H9 (cell line): Measurements from ENCODE around the gene RHBDL2. TPM values are rescaled to one million over a fixed set of nuclear protein-coding genes. Genes with fewer than 3 reads are reported as not detected.

Experiments used
- DNase-seq: peaks from one replicate; pipeline ENCODE4 v3.0.0-alpha.2; 2017
- H2AFZ ChIP-seq: one replicate; pipeline ENCODE4 v1.6.1; 2013; ENCODE audit warnings: mild to moderate bottlenecking, low read length, control low read depth, moderate library complexity
- H2AK5ac ChIP-seq: 2 replicates; pipeline ENCODE4 v1.6.1; 2013; ENCODE audit warnings: low read length, control low read depth, mixed read lengths; ENCODE audit not compliant: insufficient read length
- H2BK120ac ChIP-seq: one replicate; pipeline ENCODE4 v1.6.1; 2013; ENCODE audit warnings: low read depth, mild to moderate bottlenecking, low read length, control low read depth, inconsistent platforms; ENCODE audit not compliant: poor library complexity, severe bottlenecking
- H2BK12ac ChIP-seq: 2 replicates; pipeline ENCODE4 v1.6.1; 2013; ENCODE audit warnings: low read length, control low read depth, mixed read lengths, low read depth; ENCODE audit not compliant: insufficient read length
- H2BK15ac ChIP-seq: 2 replicates; pipeline ENCODE4 v1.6.1; 2013; ENCODE audit warnings: low read depth, low read length, control low read depth
- H2BK20ac ChIP-seq: one replicate; pipeline ENCODE4 v1.6.1; 2013; ENCODE audit warnings: low read depth, mild to moderate bottlenecking, low read length, control low read depth, inconsistent platforms; ENCODE audit not compliant: poor library complexity, severe bottlenecking
- H2BK5ac ChIP-seq: 2 replicates; pipeline ENCODE4 v1.6.1; 2013; ENCODE audit warnings: low read length, control low read depth, mixed read lengths; ENCODE audit not compliant: insufficient read length
- H3K14ac ChIP-seq: 2 replicates; pipeline ENCODE4 v1.6.1; 2013; ENCODE audit warnings: low read length, control low read depth; ENCODE audit not compliant: insufficient read depth
- H3K18ac ChIP-seq: 2 replicates; pipeline ENCODE4 v1.6.1; 2013; ENCODE audit warnings: low read depth, mild to moderate bottlenecking, mixed read lengths, low read length, control low read depth; ENCODE audit not compliant: insufficient read length
- H3K23ac ChIP-seq: 2 replicates; pipeline ENCODE4 v1.6.1; 2013; ENCODE audit warnings: low read length, control low read depth, mixed read lengths, low read depth; ENCODE audit not compliant: insufficient read length
- H3K23me2 ChIP-seq: 2 replicates; pipeline ENCODE4 v1.6.1; 2013; ENCODE audit warnings: low read depth, mild to moderate bottlenecking, mixed read lengths, low read length, control low read depth; ENCODE audit not compliant: insufficient read length, poor library complexity, severe bottlenecking
- H3K27ac ChIP-seq: 2 replicates; pipeline ENCODE4 v1.5.1; 2013; ENCODE audit warnings: low read length, control low read depth, mixed read lengths, low read depth; ENCODE audit not compliant: insufficient read length
- H3K27me3 ChIP-seq: 2 replicates; pipeline ENCODE4 v1.6.1; 2013; ENCODE audit warnings: low read length, control low read depth, inconsistent platforms; ENCODE audit not compliant: insufficient read depth
- H3K4ac ChIP-seq: 2 replicates; pipeline ENCODE4 v1.6.1; 2013; ENCODE audit warnings: low read depth, mild to moderate bottlenecking, control low read depth, inconsistent platforms, low read length, moderate library complexity
- H3K4me1 ChIP-seq: 2 replicates; pipeline ENCODE4 v1.6.1; 2013; ENCODE audit warnings: low read length, control low read depth, inconsistent platforms; ENCODE audit not compliant: insufficient read depth
- H3K4me2 ChIP-seq: 2 replicates; pipeline ENCODE4 v1.6.1; 2013; ENCODE audit warnings: low read length, control low read depth, mixed read lengths; ENCODE audit not compliant: insufficient read length, insufficient read depth
- H3K56ac ChIP-seq: 2 replicates; pipeline ENCODE4 v1.6.1; 2013; ENCODE audit warnings: low read depth, mild to moderate bottlenecking, mixed read lengths, low read length, control low read depth; ENCODE audit not compliant: insufficient read length
- H3K79me1 ChIP-seq: 2 replicates; pipeline ENCODE4 v1.6.1; 2013; ENCODE audit warnings: low read depth, mild to moderate bottlenecking, moderate library complexity, low read length, control low read depth, inconsistent platforms; ENCODE audit not compliant: insufficient read depth, poor library complexity, severe bottlenecking
- H3K79me2 ChIP-seq: 2 replicates; pipeline ENCODE4 v1.6.1; 2013; ENCODE audit warnings: low read length, control low read depth, inconsistent platforms; ENCODE audit not compliant: insufficient read depth
- H3K9ac ChIP-seq: 2 replicates; pipeline ENCODE4 v1.6.1; 2013; ENCODE audit warnings: low read length, control low read depth, mixed read lengths; ENCODE audit not compliant: insufficient read length; ENCODE audit errors: extremely low read depth
- H3K9me3 ChIP-seq: one replicate; pipeline ENCODE4 v1.6.1; 2013; ENCODE audit warnings: low read depth, low read length, inconsistent platforms; ENCODE audit not compliant: control insufficient read depth
- H3T11ph ChIP-seq: one replicate; pipeline ENCODE4 v1.6.1; 2013; ENCODE audit warnings: mild to moderate bottlenecking, low read length, control low read depth, inconsistent platforms
- H4K20me1 ChIP-seq: one replicate; pipeline ENCODE4 v1.6.1; 2013; ENCODE audit not compliant: control insufficient read depth, insufficient read length, insufficient read depth
- H4K5ac ChIP-seq: 2 replicates; pipeline ENCODE4 v1.6.1; 2013; ENCODE audit warnings: low read depth, mild to moderate bottlenecking, mixed read lengths, low read length, control low read depth; ENCODE audit not compliant: insufficient read length
- H4K8ac ChIP-seq: replicated peaks from 2 replicates; pipeline ENCODE4 v1.6.1; 2013; ENCODE audit warnings: low read length, control low read depth, mixed read lengths, low read depth; ENCODE audit not compliant: insufficient read length
- H4K91ac ChIP-seq: 2 replicates; pipeline ENCODE4 v1.6.1; 2013; ENCODE audit warnings: low read depth, mild to moderate bottlenecking, moderate library complexity, mixed read lengths, low read length, control low read depth; ENCODE audit not compliant: insufficient read length
- H3K27ac Mint-ChIP-seq, 3 experiments: 2 replicates in 2 of 3; 3 replicates in 1 of 3; pipeline ENCODE4 v1.8.0; 2020 to 2021; ENCODE audit warnings: mixed read lengths in 3 of 3, mild to moderate bottlenecking in 1 of 3, moderate library complexity in 1 of 3
- H3K27me3 Mint-ChIP-seq: 2 replicates; pipeline ENCODE4 v1.8.0; 2021; ENCODE audit warnings: low read depth, mild to moderate bottlenecking, moderate library complexity, mixed read lengths
- H3K36me3 Mint-ChIP-seq, 3 experiments: 2 replicates in 2 of 3; 3 replicates in 1 of 3; pipeline ENCODE4 v1.8.0; 2020 to 2021; ENCODE audit warnings: low read depth in 3 of 3, mixed read lengths in 3 of 3; ENCODE audit not compliant: insufficient read depth in 1 of 3
- H3K4me1 Mint-ChIP-seq, 2 experiments: 2 replicates each; pipeline ENCODE4 v1.8.0; 2020; ENCODE audit warnings: mixed read lengths in 2 of 2
- H3K4me3 Mint-ChIP-seq, 2 experiments: 2 replicates in 1 of 2; 3 replicates in 1 of 2; pipeline ENCODE4 v1.8.0; 2020 to 2021; ENCODE audit warnings: mild to moderate bottlenecking in 2 of 2, mixed read lengths in 2 of 2, moderate library complexity in 1 of 2
- H3K9me3 Mint-ChIP-seq, 2 experiments: 2 replicates in 1 of 2; 3 replicates in 1 of 2; pipeline ENCODE4 v1.8.0; 2020; ENCODE audit warnings: mild to moderate bottlenecking in 2 of 2, mixed read lengths in 2 of 2, moderate library complexity in 1 of 2
- CTCF ChIP-seq: fragments of 200-600 bp; sonication (generic); conservative IDR thresholded peaks from 3 replicates; pipeline ENCODE4 v1.8.0; 2021; ENCODE audit warnings: antibody characterized with exemption, mild to moderate bottlenecking
- WGBS: extraction: QIAGEN DNeasy Blood & Tissue Kit; methylation state at CpG from one replicate; pipeline ENCODE4 v1.1.7; 2013; ENCODE audit warnings: missing lambda C conversion rate, low lambda C conversion rate, mixed read lengths; ENCODE audit not compliant: insufficient read length; ENCODE audit errors: extremely low coverage; 5-methylcytosine and 5-hydroxymethylcytosine counted together
- total RNA-seq: library from RNA; stranded (reverse); gene quantifications from 2 replicates; pipeline ENCODE4 v1.2.1, GENCODE V29; 2021

Gene RHBDL2
- total RNA-seq, 1 experiment from 2014 or later = not detected

GRCh38 chr1:38917772-38918171 is 23.9 kb downstream of the RHBDL2 start:
- H2BK15ac ChIP-seq = no peak overlapping the region
- no peak overlapping the region for H3K56ac ChIP-seq
- no peak overlapping the region for H2BK20ac ChIP-seq
- no peak overlapping the region for H3K27ac ChIP-seq
- H4K8ac ChIP-seq = no peak overlapping the region
- no peak overlapping the region for H2BK12ac ChIP-seq
- no peak overlapping the region for H3T11ph ChIP-seq
- Mint-ChIP-seq H3K27ac (no peak overlapping the region), H3K36me3 (no peaks in the 10 kb centered on the region), H3K4me3 (no peak overlapping the region), H3K9me3 (no peaks in the 10 kb centered on the region; a peak in 1 of 5 replicates), H3K4me1 (peaks cover 6% of the 10 kb centered on the region in 2 experiments), H3K27me3 (no peaks in the 10 kb centered on the region)
- no peak for TF ChIP-seq CTCF
- H3K9me3 ChIP-seq = no peaks in the 10 kb centered on the region
- H3K4ac ChIP-seq = no peak overlapping the region
- no peak overlapping the region for H3K4me2 ChIP-seq
- no peak overlapping the region for H2AK5ac ChIP-seq
- no peak overlapping the region for H4K91ac ChIP-seq
- H3K23ac ChIP-seq = no peak overlapping the region
- no peak overlapping the region for H2BK120ac ChIP-seq
- no peaks in the 10 kb centered on the region for H3K4me1 ChIP-seq
- H3K14ac ChIP-seq = no peak overlapping the region
- H3K9ac ChIP-seq = no peak overlapping the region
- no peaks in the 10 kb centered on the region for H3K79me1 ChIP-seq
- H3K27me3 ChIP-seq = no peaks in the 10 kb centered on the region
- H2AFZ ChIP-seq = no peak overlapping the region
- H4K5ac ChIP-seq = no peak overlapping the region
- H2BK5ac ChIP-seq = no peak overlapping the region
- no peaks in the 10 kb centered on the region for H3K23me2 ChIP-seq
- WGBS = no CpG with 5 or more reads among the region's 1 CpG
- no peaks in the 10 kb centered on the region for H3K79me2 ChIP-seq
- H3K18ac ChIP-seq = no peak overlapping the region
- no peak for DNase-seq
- no peaks in the 10 kb centered on the region for H4K20me1 ChIP-seq
